Lung (tissue), 12 donors: ENCODE results near the gene DHCR7. TPM values are rescaled to one million over a fixed set of nuclear protein-coding genes. Genes with fewer than 3 reads are reported as not detected.

Experiments used
- ATAC-seq: fragments of 200-7000 bp; cut with Tn5 transposase; one replicate; pipeline ENCODE4 v1.9.1; 2020; ENCODE audit warnings: moderate number of reproducible peaks; ENCODE audit not compliant: insufficient read depth, low FRiP score
- DNase-seq, 3 donors: peaks; one replicate each; pipeline ENCODE4 v3.0.0-alpha.2; 2013 to 2017
- H3K27ac ChIP-seq, 2 donors: one replicate each; pipeline ENCODE4 v1.5.1; 2013; ENCODE audit warnings: mild to moderate bottlenecking in 2 of 2, moderate library complexity in 2 of 2, control low read depth in 1 of 2, inconsistent platforms in 1 of 2, low read depth in 1 of 2, low read length in 1 of 2
- H3K27me3 ChIP-seq, 3 donors: one replicate each; pipeline ENCODE4 v1.5.1; 2013; ENCODE audit warnings: low read length in 2 of 3; ENCODE audit not compliant: control insufficient read depth in 3 of 3, insufficient read depth in 3 of 3
- H3K36me3 ChIP-seq, 4 donors: one replicate each; pipeline ENCODE4 v1.5.1; 2013; ENCODE audit warnings: low read length in 4 of 4, mild to moderate bottlenecking in 1 of 4, moderate library complexity in 1 of 4; ENCODE audit not compliant: control insufficient read depth in 4 of 4, insufficient read depth in 4 of 4
- H3K4me1 ChIP-seq, 5 donors: one replicate each; pipeline ENCODE4 v1.5.1; 2013; ENCODE audit warnings: low read length in 5 of 5, mild to moderate bottlenecking in 2 of 5, moderate library complexity in 1 of 5; ENCODE audit not compliant: control insufficient read depth in 5 of 5, insufficient read depth in 5 of 5
- H3K4me3 ChIP-seq: one replicate; pipeline ENCODE4 v1.5.1; 2013; ENCODE audit warnings: mild to moderate bottlenecking, control low read depth, moderate library complexity
- H3K9ac ChIP-seq, 2 donors: one replicate each; pipeline ENCODE4 v1.5.1; 2013; ENCODE audit warnings: low read length in 2 of 2, control low read depth in 1 of 2; ENCODE audit not compliant: insufficient read depth in 1 of 2
- H3K9me3 ChIP-seq, 4 donors: one replicate each; pipeline ENCODE4 v1.5.1; 2013; ENCODE audit warnings: low read length in 3 of 4, mild to moderate bottlenecking in 1 of 4, moderate library complexity in 1 of 4; ENCODE audit not compliant: control insufficient read depth in 4 of 4, insufficient read depth in 3 of 4
- WGBS, 2 donors: extraction: QIAGEN DNeasy Blood & Tissue Kit; methylation state at CpG; one replicate each; pipeline ENCODE4 v1.1.7; 2013; 5-methylcytosine and 5-hydroxymethylcytosine counted together
- polyA plus RNA-seq, 2 donors: library from polyadenylated mRNA; stranded (reverse); fragments of 200-250 nt; gene quantifications; one replicate each; pipeline ENCODE4 v1.2.1, GENCODE V29; 2013
- total RNA-seq, 2 donors: library from RNA; depleted of rRNA in 1 of 2; stranded (reverse); fragments of >200 nt in 1 of 2; gene quantifications; one replicate each; pipeline ENCODE4 v1.2.1, GENCODE V29; 2014 to 2021
- TF ChIP-seq, protein P1 (sequence below): IDR thresholded peaks from 2 replicates; pipeline ENCODE4 v1.5.1; 2012; ENCODE audit warnings: mild to moderate bottlenecking; ENCODE audit errors: control extremely low read depth, extremely low read depth
- donor health status: control.
- donor health status: control.
- donor health status: Bipolar disorder and iron deficiency.
- donor health status: healthy.
- donor health status: DM: yes; HTN: yes; CAD: no.

Gene DHCR7
- total and polyA plus RNA-seq, 4 donors, result 41.2 to 138 (median 68.1) TPM

DNA sequence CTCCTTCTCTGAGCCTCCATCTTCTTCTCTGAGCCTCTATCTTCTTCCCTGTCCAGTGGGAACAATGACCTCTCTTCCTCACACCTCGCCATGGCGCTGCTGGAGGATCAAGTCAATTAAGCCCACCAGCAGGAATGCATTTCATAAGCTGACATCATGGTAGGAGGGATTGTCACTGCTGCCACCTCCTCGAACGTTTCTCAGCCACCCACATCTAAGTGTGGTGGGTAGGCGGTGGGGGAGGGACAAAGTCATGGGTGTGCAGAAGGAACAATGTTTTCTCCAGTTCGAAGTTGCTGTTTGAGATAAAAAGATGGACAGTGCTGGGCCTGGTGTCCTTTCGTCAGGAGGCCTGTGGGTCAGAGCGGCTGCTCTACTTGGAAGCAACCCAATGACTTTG lies 44.0 kb downstream of the DHCR7 start:
- H3K9me3 ChIP-seq, result peaks cover 0 to 7% (median 0%) of the 10 kb centered on the region in 4 donors
- ATAC-seq (no peak), DNase-seq (no peak)
- no peak overlapping the region for H3K9ac ChIP-seq
- H3K4me3 ChIP-seq, result no peak overlapping the region
- no peaks in the 10 kb centered on the region for H3K27me3 ChIP-seq
- no peaks in the 10 kb centered on the region for H3K4me1 ChIP-seq
- H3K27ac ChIP-seq, result no peak overlapping the region
- 76 to 79% methylated on average over 8 of the region's 8 CpGs for WGBS, 2 donors
- no peaks in the 10 kb centered on the region for H3K36me3 ChIP-seq
- TF ChIP-seq, protein P1, sequence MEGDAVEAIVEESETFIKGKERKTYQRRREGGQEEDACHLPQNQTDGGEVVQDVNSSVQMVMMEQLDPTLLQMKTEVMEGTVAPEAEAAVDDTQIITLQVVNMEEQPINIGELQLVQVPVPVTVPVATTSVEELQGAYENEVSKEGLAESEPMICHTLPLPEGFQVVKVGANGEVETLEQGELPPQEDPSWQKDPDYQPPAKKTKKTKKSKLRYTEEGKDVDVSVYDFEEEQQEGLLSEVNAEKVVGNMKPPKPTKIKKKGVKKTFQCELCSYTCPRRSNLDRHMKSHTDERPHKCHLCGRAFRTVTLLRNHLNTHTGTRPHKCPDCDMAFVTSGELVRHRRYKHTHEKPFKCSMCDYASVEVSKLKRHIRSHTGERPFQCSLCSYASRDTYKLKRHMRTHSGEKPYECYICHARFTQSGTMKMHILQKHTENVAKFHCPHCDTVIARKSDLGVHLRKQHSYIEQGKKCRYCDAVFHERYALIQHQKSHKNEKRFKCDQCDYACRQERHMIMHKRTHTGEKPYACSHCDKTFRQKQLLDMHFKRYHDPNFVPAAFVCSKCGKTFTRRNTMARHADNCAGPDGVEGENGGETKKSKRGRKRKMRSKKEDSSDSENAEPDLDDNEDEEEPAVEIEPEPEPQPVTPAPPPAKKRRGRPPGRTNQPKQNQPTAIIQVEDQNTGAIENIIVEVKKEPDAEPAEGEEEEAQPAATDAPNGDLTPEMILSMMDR, result no peak

DNA sequence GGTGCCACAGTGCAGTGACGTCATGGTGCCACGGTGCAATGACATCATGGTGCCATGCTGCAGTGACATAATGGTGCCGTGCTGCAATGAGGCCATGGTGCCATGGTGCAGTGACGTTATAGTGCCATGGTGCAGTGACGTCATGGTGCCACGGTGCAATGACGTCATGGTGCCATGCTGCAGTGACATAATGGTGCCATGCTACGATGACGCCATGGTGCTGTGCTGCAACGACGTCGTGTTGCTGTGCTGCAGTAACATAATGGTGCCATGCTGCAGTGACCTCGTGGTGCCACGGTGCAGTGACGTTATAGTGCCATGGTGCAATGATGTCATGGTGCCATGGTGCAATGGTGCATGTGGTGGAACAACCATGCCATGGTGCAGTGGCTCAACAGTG lies 45.3 kb downstream of the DHCR7 start:
- Histone ChIP-seq H3K9me3 (peaks cover 0 to 7% (median 0%) of the 10 kb centered on the region in 4 donors), H3K4me3 (no peak overlapping the region), H3K27ac (no peak overlapping the region), H3K27me3 (no peaks in the 10 kb centered on the region), H3K4me1 (no peaks in the 10 kb centered on the region), H3K36me3 (no peaks in the 10 kb centered on the region), H3K9ac (no peak overlapping the region)
- TF ChIP-seq, protein P1, result no peak
- WGBS, 2 donors, result 81 to 87% methylated on average over 15 of the region's 15 CpGs
- ATAC-seq (no peak), DNase-seq (no peak)

DNA sequence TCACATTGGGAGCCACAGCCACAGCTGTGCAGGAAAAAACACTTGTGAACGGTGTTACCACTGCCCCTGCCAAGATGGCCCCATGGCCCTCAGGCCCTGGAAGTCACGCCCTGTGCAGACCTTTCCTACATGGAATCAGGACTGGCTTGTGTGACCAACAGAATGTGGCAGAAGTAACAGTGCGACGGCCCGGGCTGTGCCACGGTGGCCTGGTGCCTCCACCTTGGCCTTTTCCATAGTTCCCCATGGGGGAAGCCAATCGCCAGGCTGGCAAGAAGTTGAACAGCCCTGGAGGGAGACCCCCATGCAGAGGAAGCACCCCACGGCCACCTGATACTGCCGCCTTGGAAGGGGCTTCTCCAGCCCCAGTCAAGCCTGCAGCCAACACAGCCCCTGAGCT lies 48.0 kb downstream of the DHCR7 start:
- WGBS, 2 donors, result 88 to 90% methylated on average over 9 of the region's 9 CpGs
- TF ChIP-seq, protein P1, result no peak
- Histone ChIP-seq H3K27me3 (peaks cover 0 to 4% (median 0%) of the 10 kb centered on the region in 3 donors), H3K4me1 (peaks cover 0 to under 1% (median 0%) of the 10 kb centered on the region in 5 donors), H3K9ac (no peak overlapping the region), H3K36me3 (no peaks in the 10 kb centered on the region), H3K27ac (no peak overlapping the region), H3K4me3 (no peak overlapping the region), H3K9me3 (peaks cover 0 to 6% (median 0%) of the 10 kb centered on the region in 4 donors)
- DNase-seq (no peak), ATAC-seq (no peak)

DNA sequence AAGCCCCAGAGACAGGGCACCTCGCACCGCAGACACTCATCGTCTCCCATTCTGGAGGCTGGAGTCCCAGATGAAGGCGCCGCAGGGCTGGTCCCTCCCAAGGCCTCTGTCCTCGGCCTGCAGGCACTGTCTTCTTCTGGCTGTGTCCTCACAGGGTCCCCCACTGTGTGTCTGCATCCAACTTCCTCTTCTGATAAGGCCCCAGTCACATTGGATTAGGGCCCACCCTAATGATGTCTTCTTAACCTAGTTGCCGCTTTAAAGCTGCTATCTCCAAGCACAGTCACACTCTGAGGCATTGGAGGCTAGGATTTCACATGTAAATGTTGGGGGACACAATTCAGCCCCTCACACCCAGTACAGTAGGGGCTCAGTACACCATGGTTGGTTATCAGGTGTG lies 48.9 kb downstream of the DHCR7 start:
- DNase-seq, result no peak
- Histone ChIP-seq H3K4me3 (no peak overlapping the region), H3K4me1 (peaks cover 0 to 9% (median 0%) of the 10 kb centered on the region in 5 donors), H3K27ac (no peak overlapping the region), H3K9me3 (peaks cover 0 to 6% (median 0%) of the 10 kb centered on the region in 4 donors), H3K9ac (no peak overlapping the region), H3K27me3 (peaks cover 0 to 4% (median 0%) of the 10 kb centered on the region in 3 donors), H3K36me3 (no peaks in the 10 kb centered on the region)
- TF ChIP-seq, protein P1, result no peak
- WGBS, 2 donors, result 93 to 95% methylated on average over 7 of the region's 7 CpGs
- no peak for ATAC-seq
